Activated T-helper 9 cell treated with anti-CD3 and anti-CD28 coated beads, Interleukin-2, amount 50 U/mL, for 16 hours (primary cell): Measurements from ENCODE around the gene DRC1.
"Not testable (repeated sequence)": the region's sequence is repeated elsewhere in the genome, so short reads cannot be mapped to it uniquely, and the experiment has no call there.

Source experiments
- DNase-seq: peaks from one replicate; pipeline ENCODE4 v3.0.0-alpha.2; 2020; ENCODE audit warnings: low read depth

The DRC1 gene

GRCh38 chr2:26463244-26464192 lies 61.8 kb downstream of the DRC1 start:
- DNase-seq, result no peak

DNA sequence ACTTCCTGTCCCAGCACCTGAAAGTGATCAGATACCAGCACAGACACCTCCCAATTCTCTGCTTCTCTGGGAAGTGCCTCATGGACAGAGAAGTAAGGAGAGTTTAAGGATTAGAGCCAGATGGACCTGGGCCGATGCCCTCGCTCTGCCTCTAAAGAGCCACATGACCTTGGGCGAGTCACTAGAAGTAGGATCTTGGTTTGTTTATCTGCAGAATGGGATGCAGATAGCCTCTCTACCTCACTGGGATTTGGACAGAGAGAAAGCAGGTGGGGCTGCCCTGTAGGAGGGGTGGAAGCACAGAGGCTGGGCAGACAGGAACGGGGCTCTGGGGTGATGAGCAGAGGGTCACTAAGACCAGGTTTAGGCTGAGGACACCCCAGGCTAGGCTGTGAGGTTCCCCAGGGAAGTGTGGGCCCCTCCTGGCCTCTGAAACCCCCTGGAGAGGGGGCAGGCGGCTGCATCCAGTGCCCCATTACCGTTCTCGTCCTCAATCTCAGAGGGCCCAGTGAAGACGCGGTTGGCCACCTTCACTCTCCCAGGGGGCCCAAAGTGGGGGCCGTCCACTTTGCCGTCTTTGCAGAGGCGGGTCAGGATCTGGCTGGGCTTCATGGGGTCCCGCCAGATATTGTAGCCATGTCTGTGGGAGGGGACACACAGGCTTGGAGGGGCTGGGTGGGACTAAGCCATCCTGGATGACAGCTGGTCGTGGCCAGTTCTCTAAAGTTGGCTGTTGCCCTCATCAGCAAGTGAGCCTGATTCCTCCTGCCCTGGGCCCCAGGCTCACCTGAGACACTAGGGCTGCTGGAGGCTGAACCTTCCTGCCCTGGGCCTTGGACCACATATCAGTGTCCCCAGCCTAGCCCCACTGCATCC lies 62.9 kb downstream of the DRC1 start:
- DNase-seq, result no peak

DNA sequence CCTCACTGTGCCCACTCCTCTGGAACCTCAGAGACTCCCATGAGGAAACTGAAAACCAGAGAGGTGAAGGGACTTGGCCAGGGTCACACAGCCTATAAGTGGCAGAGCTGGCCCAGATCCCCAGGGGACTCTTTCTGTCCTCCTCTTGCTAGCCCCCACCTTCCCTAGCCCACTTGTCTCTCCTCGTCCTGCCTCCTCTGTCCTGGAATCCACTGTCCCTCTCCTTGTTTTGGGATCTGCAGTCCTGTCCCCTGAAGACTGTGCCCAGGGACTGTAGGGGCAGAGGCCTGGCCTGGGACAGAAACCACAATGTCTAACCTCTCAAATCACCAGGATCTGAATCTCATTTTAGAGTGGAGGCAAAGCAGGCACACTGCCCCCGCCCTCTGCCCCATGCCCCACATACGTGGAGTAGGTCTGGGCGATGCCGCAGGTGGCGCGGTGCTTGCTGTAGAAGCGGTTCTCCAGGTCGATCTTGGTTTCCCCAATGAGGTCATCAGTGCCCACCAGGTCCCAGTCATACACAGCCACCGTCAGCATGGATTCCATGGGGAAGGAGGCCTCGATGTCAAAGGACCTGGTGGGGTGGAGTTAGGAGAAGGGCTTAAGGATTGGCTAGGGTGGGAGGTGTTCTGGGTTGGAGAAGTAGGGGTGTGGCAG lies 63.7 kb downstream of the DRC1 start:
- DNase-seq, result no peak

GRCh38 chr2:26465981-26466471 lies 64.3 kb downstream of the DRC1 start:
- DNase-seq, result no peak

DNA sequence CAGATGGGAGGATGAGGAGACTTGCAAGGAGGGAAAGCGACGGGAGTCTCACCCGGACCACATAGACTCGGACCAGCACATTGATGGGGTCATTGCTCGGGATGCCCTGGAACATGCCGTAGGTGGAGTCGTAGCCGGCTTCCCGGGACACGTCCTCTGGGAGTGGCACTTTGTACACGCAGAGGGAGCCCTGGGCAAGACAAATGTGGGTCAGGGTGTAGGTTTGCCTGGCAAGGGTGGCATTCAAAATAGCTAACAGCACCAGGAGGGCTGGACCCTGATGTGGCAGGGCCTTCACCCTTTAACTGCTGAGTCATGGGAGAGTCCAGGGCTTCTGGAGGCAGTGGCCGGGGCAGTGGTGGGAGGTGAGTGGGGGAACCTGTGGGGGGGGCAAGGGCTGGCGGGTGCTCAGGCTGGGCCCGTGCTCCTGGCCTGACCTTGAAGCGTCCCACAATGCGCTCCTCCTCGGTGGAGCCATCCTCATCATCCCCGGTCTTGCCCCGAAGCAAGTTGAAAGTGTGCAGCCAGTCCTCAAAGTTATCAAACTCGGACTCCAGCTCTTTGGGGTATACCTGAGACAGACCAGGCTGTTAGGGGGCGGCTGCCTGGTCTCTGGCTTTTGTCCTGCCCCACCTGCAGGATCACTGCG lies 65.1 kb downstream of the DRC1 start:
- DNase-seq, result no peak

DNA sequence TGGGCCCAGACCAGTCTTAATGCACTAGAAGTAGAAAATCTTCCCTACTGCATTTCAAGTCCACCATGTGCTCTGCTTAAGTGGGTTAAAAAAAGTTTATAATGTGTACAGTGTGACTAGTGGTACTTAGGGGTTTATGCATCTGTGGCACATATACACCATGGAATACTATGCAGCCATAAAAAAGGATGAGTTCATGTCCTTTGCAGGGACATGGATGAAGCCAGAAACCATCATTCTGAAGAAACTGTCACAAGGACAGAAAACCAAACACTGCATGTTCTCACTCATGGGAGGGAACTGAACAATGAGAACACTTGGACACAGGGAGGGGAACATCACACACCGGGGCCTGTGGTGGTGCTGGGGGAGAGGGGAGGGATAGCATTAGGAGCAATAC lies 66.8 kb downstream of the DRC1 start:
- DNase-seq, result not testable (repeated sequence)

DNA sequence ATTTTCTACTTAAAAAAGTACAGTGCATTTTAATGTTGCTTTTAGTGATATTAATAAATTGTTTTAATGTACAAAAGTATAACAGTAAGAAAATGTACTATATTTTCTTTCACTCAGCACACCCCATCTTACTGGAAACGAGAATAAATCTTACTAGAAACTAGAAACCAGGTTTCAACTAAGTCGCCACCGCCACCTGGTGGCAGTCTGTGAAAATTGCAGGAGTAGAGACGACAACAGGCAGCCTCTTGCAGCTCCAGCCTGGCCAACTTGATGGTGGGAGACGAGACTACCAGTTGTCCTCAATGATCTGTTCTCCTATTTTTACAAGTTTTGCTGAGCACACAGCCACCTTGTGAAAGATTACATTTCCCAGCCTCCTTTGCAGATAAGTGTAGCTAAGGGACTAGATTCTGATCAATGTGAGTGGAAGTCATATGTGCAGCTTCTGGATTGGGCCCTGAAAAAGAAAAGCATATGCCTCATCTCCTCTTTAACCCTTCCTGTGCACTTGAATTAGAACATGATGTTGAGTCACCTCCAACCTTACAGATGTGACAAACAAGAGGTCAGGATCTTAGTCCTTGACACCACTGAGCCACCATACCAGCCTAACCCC lies 67.5 kb downstream of the DRC1 start:
- peak; percentile 25 for DNase-seq

- no peak for DNase-seq
Measured at GRCh38 chr2:26469955-26470354, 68.2 kb downstream of the DRC1 start.

DNA sequence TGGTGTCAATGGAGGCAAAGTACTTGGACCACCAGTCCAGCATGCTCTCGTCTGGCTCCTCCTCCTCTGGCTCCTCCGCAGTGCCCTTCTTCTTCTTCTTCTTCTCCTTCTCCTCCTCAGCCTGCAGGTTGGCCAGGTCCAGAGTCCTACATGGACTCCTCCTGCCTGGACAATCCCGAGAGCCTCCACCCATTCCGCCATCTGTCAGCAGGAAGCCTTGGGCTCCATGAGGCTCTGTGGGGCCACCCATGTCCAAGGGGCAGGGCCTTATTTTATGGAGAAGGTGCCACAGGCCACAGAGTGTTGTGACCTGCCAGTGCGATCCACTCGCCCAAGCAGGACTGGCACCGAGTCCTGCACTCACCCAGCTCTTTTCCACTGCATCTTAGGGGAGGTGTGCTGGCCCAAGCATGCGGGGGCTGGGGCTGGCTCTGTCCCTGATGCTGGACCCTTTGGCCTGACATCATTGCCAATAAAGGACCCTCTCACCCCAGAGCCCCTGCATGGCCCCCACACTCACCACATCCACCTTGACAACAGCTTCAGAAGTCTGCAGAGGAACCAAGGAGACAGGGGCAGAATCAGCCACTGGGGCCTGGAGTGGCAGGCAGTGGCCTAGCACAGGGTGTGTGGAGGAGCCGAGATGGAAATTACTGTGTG lies 69.0 kb downstream of the DRC1 start:
- no peak for DNase-seq

DNA sequence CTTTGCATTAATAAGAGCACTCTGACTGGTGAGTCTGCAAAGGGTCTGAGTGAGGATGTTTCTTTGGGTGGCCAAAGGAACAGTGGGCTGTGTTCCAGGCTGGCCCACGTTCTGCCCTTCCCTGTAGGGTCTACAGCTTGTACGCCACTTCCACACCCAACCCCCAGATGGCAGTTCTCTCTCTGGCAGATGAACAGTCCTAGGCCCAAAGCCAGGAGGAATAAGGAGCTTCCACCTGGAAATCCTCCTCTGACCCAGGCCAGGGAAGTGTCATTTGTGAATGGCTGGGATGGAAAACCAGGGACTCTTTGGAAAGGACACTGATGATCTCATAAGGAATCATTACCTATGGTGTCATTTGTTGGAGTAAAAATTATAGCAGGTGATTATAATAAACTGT lies 69.6 kb downstream of the DRC1 start:
- no peak for DNase-seq

DNA sequence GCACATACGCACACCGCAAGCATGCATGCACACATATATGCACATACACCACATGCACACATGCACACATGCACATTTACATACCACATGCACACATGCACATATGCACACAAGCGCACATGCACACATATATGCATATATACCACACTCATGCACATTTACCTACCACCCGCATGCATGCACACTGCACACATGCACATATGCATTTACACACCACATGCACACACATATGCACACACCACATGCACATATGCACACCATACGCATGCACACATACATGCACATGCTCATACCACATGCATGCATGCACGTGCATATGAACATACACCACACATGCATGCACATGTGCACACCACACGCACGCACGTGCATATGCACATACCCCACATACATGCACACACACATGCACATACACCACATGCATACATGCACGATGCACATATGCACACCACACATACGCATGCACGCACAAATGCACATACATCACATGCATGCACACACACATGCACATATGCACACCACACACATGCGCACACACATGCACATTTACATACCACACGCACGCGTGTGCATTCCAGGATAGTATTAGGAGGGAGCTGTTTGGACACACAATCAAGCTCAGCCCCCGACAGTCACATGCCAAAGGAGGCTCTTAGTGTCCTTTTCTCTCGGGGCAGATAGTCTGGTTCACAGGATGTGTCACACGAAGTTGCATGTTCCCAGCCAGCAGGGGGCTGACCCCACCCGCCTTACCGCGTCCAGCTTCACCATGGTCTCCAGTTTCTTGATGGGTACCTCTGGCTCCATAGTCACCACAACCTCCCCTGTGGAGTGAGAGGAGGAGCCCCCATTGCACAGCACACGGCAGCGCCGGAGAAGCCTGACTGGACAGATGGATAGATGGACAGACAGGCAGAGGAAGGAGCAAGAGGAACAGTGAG lies 70.3 kb downstream of the DRC1 start:
- DNase-seq, result no peak

GRCh38 chr2:26472821-26473655 lies 71.3 kb downstream of the DRC1 start:
- DNase-seq, result no peak

- DNase-seq, result no peak
Measured at GRCh38 chr2:26473796-26474195, 72.1 kb downstream of the DRC1 start.

GRCh38 chr2:26474261-26474785 lies 72.6 kb downstream of the DRC1 start:
- DNase-seq, result no peak

- no peak for DNase-seq
Measured at GRCh38 chr2:26475037-26475436, 73.3 kb downstream of the DRC1 start.

DNA sequence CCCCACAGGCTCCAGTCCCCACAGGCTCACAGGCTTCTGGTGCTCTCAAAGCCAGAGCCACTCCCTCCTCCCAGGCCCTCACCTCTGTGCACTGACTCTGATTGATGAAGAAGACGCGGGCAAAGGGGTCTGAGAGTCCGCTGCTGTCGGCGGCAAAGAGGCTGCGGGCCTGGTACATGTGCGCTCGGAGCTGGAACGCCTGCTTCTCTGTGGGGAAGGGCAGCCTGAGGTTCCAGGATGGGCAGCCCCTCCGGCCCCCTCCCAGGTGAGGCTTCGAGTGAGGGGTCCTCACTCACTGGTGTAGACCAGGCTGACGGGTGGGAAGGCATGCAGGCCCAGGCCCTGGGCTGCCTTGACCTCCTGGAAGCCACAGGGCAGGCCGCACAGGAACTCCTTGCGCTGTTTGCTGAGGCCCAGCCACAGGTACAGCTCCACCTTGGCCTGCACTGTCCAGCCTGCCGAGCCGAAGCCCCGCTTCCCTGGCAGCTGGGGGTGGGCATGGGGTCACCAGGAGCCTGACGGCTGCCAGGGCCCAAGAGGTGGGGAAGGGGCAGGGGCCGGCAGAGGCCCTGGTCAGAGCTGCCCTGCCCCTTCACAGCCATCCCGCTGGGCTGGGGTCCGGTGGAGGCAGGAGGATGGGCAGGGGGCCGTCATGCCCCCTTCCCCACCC lies 74.2 kb downstream of the DRC1 start:
- DNase-seq, result no peak

DNA sequence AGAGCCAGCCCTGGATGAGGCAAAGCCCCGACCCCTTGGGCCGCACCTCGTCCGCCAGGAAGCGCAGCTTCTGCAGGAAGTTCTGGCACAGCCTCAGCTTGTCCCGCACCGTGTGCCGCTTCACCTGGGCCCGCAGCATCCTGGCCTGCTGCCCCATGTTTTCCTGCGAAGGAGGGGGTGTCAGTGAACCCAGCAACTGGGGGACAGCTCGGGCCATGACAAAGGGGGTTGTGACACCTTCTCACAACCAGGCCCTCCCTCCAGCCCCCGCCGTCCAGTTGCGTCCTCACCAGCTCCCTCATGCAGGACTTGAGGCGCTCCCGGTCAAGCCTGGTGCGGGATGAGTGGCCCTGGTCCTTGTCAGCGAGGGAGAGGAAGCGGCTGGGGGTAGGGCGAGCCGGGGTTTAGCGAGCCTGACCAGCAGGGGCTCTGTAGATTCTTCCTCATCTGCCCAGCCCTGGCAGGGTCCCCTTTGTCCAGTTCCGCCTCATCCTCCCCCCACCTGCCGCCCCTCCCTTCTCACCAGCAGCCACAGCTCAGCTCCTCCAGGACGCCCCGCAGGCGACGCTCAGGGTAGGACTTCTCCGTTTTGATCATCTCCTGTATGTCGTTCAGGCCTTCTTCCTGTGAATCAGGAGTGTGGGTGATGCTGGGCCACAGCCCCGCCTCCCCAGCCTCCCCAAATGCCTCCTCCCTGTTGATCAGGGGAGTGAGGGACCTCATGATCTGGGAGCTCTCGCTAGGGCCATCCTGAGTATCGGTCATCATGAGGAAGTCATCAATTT lies 75.6 kb downstream of the DRC1 start:
- no peak for DNase-seq
